ENCODE data around the gene IKZF1.

DNA sequence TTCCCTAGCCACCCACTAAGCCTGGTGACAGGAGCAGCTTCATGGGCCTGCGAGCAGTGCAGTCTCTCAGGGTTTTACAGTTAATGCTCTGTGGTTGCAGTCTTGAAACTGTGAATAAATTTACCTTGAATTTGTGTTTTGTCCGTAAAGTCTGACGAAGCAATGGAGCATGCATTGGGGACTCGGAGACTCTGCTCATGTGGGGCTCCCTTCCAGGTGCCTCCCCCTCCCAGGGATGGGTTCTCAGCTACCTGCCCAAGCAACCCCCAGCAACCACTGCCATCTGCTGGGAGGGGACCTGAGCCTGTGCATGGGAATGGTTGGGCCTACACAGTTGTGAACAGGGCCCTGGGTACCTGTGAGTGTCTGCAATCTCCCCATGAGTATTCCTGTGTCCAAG is 36.3 kb upstream of the IKZF1 start:
- TF ChIP-seq, protein P1, sequence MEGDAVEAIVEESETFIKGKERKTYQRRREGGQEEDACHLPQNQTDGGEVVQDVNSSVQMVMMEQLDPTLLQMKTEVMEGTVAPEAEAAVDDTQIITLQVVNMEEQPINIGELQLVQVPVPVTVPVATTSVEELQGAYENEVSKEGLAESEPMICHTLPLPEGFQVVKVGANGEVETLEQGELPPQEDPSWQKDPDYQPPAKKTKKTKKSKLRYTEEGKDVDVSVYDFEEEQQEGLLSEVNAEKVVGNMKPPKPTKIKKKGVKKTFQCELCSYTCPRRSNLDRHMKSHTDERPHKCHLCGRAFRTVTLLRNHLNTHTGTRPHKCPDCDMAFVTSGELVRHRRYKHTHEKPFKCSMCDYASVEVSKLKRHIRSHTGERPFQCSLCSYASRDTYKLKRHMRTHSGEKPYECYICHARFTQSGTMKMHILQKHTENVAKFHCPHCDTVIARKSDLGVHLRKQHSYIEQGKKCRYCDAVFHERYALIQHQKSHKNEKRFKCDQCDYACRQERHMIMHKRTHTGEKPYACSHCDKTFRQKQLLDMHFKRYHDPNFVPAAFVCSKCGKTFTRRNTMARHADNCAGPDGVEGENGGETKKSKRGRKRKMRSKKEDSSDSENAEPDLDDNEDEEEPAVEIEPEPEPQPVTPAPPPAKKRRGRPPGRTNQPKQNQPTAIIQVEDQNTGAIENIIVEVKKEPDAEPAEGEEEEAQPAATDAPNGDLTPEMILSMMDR (IDR thresholded peaks at IDR 0.05): no peak
- no peak for TF ChIP-seq EZH2 (IDR thresholded peaks at IDR 0.05)

Data from neural progenitor cell (in vitro differentiated cells).